WI38 (cell line): ENCODE data around the gene LHX5.
"Not testable (repeated sequence)": the region's sequence is repeated elsewhere in the genome, so short reads cannot be mapped to it uniquely, and the experiment has no call there.

Experiments used
- H3K4me3 ChIP-seq: 2 replicates; pipeline ENCODE4 v1.5.1; 2011; ENCODE audit warnings: low read depth, mild to moderate bottlenecking, control low read depth, low read length
- CTCF ChIP-seq: IDR thresholded peaks from 2 replicates; pipeline ENCODE4 v1.5.1; 2012; ENCODE audit warnings: low read depth, mild to moderate bottlenecking, control low read depth, low read length

LHX5 gene

GRCh38 chr12:113505941-113506340 is 34.3 kb upstream of the LHX5 start:
- no peak overlapping the region for H3K4me3 ChIP-seq
- no peak for TF ChIP-seq CTCF

DNA sequence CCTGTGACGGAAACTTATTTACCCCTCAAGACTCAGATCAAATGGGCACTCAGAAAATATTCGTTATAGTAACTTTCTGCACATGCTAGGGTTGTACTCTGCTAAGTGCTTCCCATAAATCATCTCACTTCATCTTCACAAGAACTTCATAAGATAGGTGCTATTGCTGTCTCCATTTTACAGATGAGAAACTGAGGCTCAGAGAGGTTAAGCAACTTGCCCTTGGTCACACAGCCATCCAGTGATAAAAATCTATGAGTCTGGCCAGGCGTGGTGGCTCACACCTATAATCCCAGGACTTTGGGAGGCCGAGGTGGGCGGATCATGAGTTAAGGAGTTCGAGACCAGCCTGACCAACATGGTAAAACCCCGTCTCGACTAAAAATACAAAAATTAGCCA is 33.2 kb upstream of the LHX5 start:
- H3K4me3 ChIP-seq, result no peak overlapping the region
- TF ChIP-seq CTCF, result no peak

DNA sequence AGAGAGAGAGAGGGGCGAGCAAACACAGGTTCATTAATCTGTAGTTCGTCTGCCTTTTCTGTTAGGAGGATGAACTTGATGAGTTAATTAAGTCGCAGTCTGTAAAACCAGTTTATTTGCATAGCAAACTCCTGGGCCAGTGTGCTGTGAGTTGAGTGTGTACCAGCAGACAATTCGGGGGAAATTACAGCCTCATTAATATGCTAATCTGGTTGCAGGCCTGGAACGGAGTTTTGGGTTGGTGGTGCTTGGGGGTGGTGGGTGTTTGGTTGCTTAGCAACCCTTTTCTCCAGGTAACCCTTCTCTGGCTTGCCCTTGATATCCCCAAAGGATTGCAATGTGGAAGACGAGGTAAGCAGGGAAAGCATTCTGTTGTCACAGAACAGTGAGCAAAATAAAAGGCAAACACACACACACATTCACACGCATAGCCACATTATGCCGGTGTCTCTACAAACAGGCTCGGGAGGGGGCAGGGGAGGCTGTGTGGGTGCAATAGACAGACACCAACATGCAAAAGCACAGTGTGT is 29.2 kb upstream of the LHX5 start:
- H3K4me3 ChIP-seq, result no peak overlapping the region
- no peak for TF ChIP-seq CTCF

- TF ChIP-seq CTCF, result no peak
- H3K4me3 ChIP-seq, result no peak overlapping the region
Observed at GRCh38 chr12:113500306-113500675, 28.6 kb upstream of the LHX5 start.

DNA sequence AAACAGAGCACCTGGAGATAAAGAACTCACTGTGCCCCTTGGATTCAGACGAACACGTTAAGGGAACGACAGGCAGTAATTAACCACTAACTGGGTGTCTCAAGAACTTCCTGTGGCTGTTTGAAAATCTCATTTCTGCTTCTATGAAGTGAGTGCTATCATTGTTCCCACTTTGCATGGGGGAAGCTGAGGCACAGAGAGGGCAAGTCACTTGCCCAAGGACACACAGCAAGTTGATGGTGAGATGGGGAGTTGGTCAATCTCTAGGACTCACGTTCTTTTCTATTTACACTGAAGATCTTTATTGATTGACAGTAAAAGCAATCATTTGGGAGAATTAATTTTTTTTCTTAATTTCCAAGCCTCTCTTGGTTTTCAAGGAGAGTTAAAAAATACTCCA is 26.8 kb upstream of the LHX5 start:
- no peak for TF ChIP-seq CTCF
- H3K4me3 ChIP-seq, result no peak overlapping the region

DNA sequence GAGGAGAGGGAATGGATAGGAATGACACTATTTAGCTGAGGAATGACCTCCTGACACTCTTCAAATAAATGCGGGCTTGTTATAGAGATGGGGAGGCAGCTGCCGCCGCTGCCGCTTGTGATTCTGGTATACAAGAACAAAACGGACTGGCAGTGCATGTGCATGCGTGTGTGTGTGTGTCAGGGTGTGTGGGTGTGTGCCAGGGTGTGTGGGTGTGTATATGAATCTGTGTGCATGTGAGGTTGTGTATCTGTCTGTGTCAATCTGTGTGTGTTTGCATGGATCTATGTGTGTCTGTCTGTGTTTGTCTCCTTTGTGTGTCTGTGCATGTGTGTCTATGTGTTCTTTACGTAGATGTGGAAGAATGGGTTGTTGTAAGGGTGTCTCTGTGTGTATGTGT is 26.0 kb upstream of the LHX5 start:
- no peak for TF ChIP-seq CTCF
- H3K4me3 ChIP-seq, result no peak overlapping the region

DNA sequence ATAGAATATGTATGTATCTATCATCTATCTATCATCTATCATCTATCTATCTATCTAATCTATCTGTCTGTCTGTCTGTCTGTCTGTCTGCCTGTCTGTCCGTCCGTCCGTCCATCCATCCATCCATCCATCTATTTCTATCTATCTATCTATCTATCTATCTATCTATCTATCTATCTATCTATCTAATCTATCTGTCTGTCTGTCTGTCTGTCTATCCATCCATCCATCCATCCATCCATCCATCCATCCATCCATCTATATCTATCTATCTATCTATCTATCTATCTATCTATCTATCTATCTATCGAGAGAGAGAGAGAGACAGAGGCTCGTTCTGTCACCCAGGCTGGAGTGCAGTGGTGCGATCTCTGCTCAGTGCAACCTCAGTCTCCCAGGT is 24.3 kb upstream of the LHX5 start:
- H3K4me3 ChIP-seq, result not testable (repeated sequence)

GRCh38 chr12:113488322-113488721 is 16.7 kb upstream of the LHX5 start:
- no peak for TF ChIP-seq CTCF
- no peak overlapping the region for H3K4me3 ChIP-seq
